HG03060 (cell line): ENCODE data around the gene SH3D19.
A peak's percentile ranks its signal among the peaks of the same experiment; 100 is the strongest.
"Not testable (repeated sequence)": the region's sequence is repeated elsewhere in the genome, so short reads cannot be mapped to it uniquely, and the experiment has no call there.

ENCODE experiments used
- ATAC-seq: cut with Tn5 transposase; IDR thresholded peaks from one replicate; pipeline ENCODE4 v1.9.1; 2021; ENCODE audit warnings: low read depth, moderate number of reproducible peaks; ENCODE audit not compliant: unreplicated experiment

Gene SH3D19

GRCh38 chr4:151104621-151105020 lies 220.8 kb downstream of the SH3D19 start:
- ATAC-seq, result no peak

GRCh38 chr4:151103758-151104157 lies 221.6 kb downstream of the SH3D19 start:
- ATAC-seq, result no peak

GRCh38 chr4:151100531-151100930 lies 224.9 kb downstream of the SH3D19 start:
- ATAC-seq, result no peak

GRCh38 chr4:151099976-151100417 lies 225.4 kb downstream of the SH3D19 start:
- ATAC-seq, result no peak

- ATAC-seq, result peak; percentile 87
These were observed 226.0 kb downstream of the SH3D19 start, which contains the start of gene RPS3A for GRCh38 chr4:151099229-151099975. Gene RPS3A, plus strand, starts transcription at chr4:151099628. Its CDS starts 25 bp downstream, at chr4:151099653.

- no peak for ATAC-seq
These were observed 226.5 kb downstream of the SH3D19 start for GRCh38 chr4:151098979-151099228.

GRCh38 chr4:151097759-151098158 lies 227.6 kb downstream of the SH3D19 start:
- ATAC-seq, result no peak

- ATAC-seq, result no peak
These were observed 230.3 kb downstream of the SH3D19 start for GRCh38 chr4:151095142-151095541.

GRCh38 chr4:151094290-151094751 lies 231.1 kb downstream of the SH3D19 start:
- ATAC-seq, result no peak

- no peak for ATAC-seq
These were observed 232.2 kb downstream of the SH3D19 start for GRCh38 chr4:151093203-151093602.

- ATAC-seq, result no peak
These were observed 232.9 kb downstream of the SH3D19 start for GRCh38 chr4:151092488-151092887.

GRCh38 chr4:151091047-151091446 lies 234.4 kb downstream of the SH3D19 start:
- ATAC-seq, result no peak

GRCh38 chr4:151087467-151087866 lies 237.9 kb downstream of the SH3D19 start:
- no peak for ATAC-seq

- ATAC-seq, result not testable (repeated sequence)
These were observed 247.4 kb downstream of the SH3D19 start for GRCh38 chr4:151077978-151078377.

GRCh38 chr4:151074416-151074916 lies 250.9 kb downstream of the SH3D19 start:
- ATAC-seq, result no peak
